ENCODE data around the gene ZSCAN26.

DNA sequence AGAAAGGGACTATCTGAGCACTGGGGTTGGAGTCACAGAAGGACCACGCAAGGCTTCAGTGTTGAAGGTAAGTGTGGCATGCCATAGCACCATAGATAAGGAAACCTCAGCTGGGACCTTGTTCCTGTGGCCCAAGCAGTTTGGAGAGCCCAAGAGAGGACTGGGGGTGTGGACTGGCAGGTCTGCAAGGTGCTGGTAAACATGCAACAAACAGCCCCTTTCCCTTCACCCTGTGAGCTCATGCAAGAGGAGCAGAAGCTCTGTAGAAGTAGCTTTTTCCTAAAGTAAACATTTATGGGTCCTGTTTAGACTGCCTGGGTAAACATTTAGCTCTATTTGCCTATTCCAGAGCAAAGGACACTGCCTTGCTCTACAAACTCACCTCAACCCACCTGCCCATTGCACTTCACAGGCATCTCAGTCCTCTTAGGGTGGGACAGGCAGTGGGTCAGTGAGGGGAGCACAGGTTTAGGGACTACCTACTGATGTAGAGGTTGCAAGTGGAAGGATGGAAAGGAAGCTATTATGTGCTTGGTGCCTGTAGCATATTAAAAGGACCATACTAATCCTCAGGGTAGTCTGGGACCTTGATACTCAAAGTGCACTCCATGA, 57.0 kb downstream of the ZSCAN26 start:
- TF ChIP-seq, protein P1, sequence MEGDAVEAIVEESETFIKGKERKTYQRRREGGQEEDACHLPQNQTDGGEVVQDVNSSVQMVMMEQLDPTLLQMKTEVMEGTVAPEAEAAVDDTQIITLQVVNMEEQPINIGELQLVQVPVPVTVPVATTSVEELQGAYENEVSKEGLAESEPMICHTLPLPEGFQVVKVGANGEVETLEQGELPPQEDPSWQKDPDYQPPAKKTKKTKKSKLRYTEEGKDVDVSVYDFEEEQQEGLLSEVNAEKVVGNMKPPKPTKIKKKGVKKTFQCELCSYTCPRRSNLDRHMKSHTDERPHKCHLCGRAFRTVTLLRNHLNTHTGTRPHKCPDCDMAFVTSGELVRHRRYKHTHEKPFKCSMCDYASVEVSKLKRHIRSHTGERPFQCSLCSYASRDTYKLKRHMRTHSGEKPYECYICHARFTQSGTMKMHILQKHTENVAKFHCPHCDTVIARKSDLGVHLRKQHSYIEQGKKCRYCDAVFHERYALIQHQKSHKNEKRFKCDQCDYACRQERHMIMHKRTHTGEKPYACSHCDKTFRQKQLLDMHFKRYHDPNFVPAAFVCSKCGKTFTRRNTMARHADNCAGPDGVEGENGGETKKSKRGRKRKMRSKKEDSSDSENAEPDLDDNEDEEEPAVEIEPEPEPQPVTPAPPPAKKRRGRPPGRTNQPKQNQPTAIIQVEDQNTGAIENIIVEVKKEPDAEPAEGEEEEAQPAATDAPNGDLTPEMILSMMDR (IDR thresholded peaks at IDR 0.05) = no peak
- TF ChIP-seq POLR2A (IDR thresholded peaks at IDR 0.05) = no peak

All from body of pancreas (tissue), 4 donors.